Measurements from ENCODE around the gene SLC22A5. TPM values are rescaled to one million over a fixed set of nuclear protein-coding genes. Genes with fewer than 3 reads are reported as not detected.

SLC22A5 gene
- total RNA-seq: 2.8 and 3.8 TPM in 2 replicates

- no peak for DNase-seq (ENCODE audit: low read depth, low spot score)
Measured at GRCh38 chr5:132369474-132370180, at the start of gene SLC22A5. SLC22A5 (plus strand) TSS chr5:132369710; CDS start chr5:132369973, 263 bp downstream.

- no peak for DNase-seq (ENCODE audit: low read depth, low spot score)
Measured at GRCh38 chr5:132319975-132320374, 49.5 kb upstream of the SLC22A5 start.

- DNase-seq (ENCODE audit: low read depth, low spot score): no peak
Measured at GRCh38 chr5:132321109-132321721, 48.3 kb upstream of the SLC22A5 start.

- DNase-seq (ENCODE audit: low read depth, low spot score): no peak
Measured at GRCh38 chr5:132322266-132322665, 47.2 kb upstream of the SLC22A5 start.

GRCh38 chr5:132323202-132323601, 46.3 kb upstream of the SLC22A5 start:
- no peak for DNase-seq (ENCODE audit: low read depth, low spot score)

- DNase-seq (ENCODE audit: low read depth, low spot score): no peak
Measured at GRCh38 chr5:132325691-132326090, 43.8 kb upstream of the SLC22A5 start.

- DNase-seq (ENCODE audit: low read depth, low spot score): no peak
Measured at GRCh38 chr5:132327252-132327955, 42.1 kb upstream of the SLC22A5 start.

- no peak for DNase-seq (ENCODE audit: low read depth, low spot score)
Measured at GRCh38 chr5:132334812-132335211, 34.7 kb upstream of the SLC22A5 start.

- DNase-seq (ENCODE audit: low read depth, low spot score): no peak
Measured at GRCh38 chr5:132335402-132335801, 34.1 kb upstream of the SLC22A5 start.

GRCh38 chr5:132339502-132339901, 30.0 kb upstream of the SLC22A5 start:
- DNase-seq (ENCODE audit: low read depth, low spot score): no peak

- no peak for DNase-seq (ENCODE audit: low read depth, low spot score)
Measured at GRCh38 chr5:132342291-132343180, 27.0 kb upstream of the SLC22A5 start.

- no peak for DNase-seq (ENCODE audit: low read depth, low spot score)
Measured at GRCh38 chr5:132344775-132345514, 24.6 kb upstream of the SLC22A5 start.

GRCh38 chr5:132353486-132353995, 16.0 kb upstream of the SLC22A5 start:
- no peak for DNase-seq (ENCODE audit: low read depth, low spot score)

GRCh38 chr5:132354381-132355139, 14.9 kb upstream of the SLC22A5 start:
- no peak for DNase-seq (ENCODE audit: low read depth, low spot score)

GRCh38 chr5:132355140-132355765, 14.3 kb upstream of the SLC22A5 start:
- DNase-seq (ENCODE audit: low read depth, low spot score): no peak

- no peak for DNase-seq (ENCODE audit: low read depth, low spot score)
Measured at GRCh38 chr5:132358775-132359174, 10.7 kb upstream of the SLC22A5 start.

- no peak for DNase-seq (ENCODE audit: low read depth, low spot score)
Measured at GRCh38 chr5:132362086-132362485, 7.4 kb upstream of the SLC22A5 start.

- DNase-seq (ENCODE audit: low read depth, low spot score): peak; percentile 27
Measured at GRCh38 chr5:132363431-132364112, 5.9 kb upstream of the SLC22A5 start.

GRCh38 chr5:132364319-132364718, 5.2 kb upstream of the SLC22A5 start:
- DNase-seq (ENCODE audit: low read depth, low spot score): no peak

All from pulmonary artery endothelial cell (primary cell).